GM10266 (cell line): ENCODE data around the gene DRC1.
A peak's percentile ranks its signal among the peaks of the same experiment; 100 is the strongest.
"Not testable (repeated sequence)": the region's sequence is repeated elsewhere in the genome, so short reads cannot be mapped to it uniquely, and the experiment has no call there.

ENCODE experiments used
- DNase-seq: peaks from one replicate; pipeline ENCODE4 v3.0.0; 2012; ENCODE audit errors: extremely low spot score
- TF ChIP-seq, protein P1 (sequence below): IDR thresholded peaks from 2 replicates; pipeline ENCODE4 v1.5.1; 2012; ENCODE audit warnings: mild to moderate bottlenecking, low read depth; ENCODE audit not compliant: control insufficient read depth, insufficient read depth; ENCODE audit errors: missing control alignments

DRC1 gene

GRCh38 chr2:26401739-26402541 is at the start of gene DRC1:
TSS of gene DRC1 (plus strand) at chr2:26401920. CDS start at chr2:26401990, 70 bp downstream.
- DNase-seq: peak; percentile 66
- TF ChIP-seq, protein P1, sequence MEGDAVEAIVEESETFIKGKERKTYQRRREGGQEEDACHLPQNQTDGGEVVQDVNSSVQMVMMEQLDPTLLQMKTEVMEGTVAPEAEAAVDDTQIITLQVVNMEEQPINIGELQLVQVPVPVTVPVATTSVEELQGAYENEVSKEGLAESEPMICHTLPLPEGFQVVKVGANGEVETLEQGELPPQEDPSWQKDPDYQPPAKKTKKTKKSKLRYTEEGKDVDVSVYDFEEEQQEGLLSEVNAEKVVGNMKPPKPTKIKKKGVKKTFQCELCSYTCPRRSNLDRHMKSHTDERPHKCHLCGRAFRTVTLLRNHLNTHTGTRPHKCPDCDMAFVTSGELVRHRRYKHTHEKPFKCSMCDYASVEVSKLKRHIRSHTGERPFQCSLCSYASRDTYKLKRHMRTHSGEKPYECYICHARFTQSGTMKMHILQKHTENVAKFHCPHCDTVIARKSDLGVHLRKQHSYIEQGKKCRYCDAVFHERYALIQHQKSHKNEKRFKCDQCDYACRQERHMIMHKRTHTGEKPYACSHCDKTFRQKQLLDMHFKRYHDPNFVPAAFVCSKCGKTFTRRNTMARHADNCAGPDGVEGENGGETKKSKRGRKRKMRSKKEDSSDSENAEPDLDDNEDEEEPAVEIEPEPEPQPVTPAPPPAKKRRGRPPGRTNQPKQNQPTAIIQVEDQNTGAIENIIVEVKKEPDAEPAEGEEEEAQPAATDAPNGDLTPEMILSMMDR: no peak

DNA sequence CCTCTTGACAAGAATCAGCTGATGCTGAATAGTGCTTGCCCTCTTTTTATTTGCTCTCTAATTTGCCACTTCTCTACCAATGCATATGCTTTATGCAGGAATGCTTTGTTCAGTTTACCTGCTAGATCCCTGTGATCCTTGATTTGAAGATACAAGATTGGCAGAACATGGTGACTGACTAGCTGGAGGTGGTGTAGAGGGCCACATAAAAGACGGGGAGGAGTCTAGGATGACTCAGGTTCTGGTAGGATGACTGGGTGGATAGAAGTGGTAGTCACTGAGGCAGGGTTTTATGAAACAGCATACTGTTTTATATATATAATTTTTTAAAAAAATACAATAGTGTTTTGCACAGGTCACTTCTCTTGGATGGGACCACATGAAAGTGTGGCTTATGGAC is 48.8 kb upstream of the DRC1 start:
- DNase-seq: no peak
- TF ChIP-seq, protein P1: no peak

GRCh38 chr2:26354469-26354868 is 47.3 kb upstream of the DRC1 start:
- not testable (repeated sequence) for DNase-seq

- no peak for DNase-seq
- TF ChIP-seq, protein P1: no peak
Observed at GRCh38 chr2:26355038-26355995, 46.4 kb upstream of the DRC1 start.

GRCh38 chr2:26356111-26356510 is 45.6 kb upstream of the DRC1 start:
- no peak for DNase-seq
- TF ChIP-seq, protein P1: no peak

- TF ChIP-seq, protein P1: no peak
- no peak for DNase-seq
Observed at GRCh38 chr2:26356771-26357170, 44.9 kb upstream of the DRC1 start.

- no peak for DNase-seq
- TF ChIP-seq, protein P1: no peak
Observed at GRCh38 chr2:26359886-26360473, 41.7 kb upstream of the DRC1 start.
